ENCODE results near the gene PRDX2. TPM values are rescaled to one million over a fixed set of nuclear protein-coding genes. Genes with fewer than 3 reads are reported as not detected.
A peak's percentile ranks its signal among the peaks of the same experiment; 100 is the strongest.

Gene PRDX2
- total RNA-seq, 1 donor from 2014 or later: 497 TPM

DNA sequence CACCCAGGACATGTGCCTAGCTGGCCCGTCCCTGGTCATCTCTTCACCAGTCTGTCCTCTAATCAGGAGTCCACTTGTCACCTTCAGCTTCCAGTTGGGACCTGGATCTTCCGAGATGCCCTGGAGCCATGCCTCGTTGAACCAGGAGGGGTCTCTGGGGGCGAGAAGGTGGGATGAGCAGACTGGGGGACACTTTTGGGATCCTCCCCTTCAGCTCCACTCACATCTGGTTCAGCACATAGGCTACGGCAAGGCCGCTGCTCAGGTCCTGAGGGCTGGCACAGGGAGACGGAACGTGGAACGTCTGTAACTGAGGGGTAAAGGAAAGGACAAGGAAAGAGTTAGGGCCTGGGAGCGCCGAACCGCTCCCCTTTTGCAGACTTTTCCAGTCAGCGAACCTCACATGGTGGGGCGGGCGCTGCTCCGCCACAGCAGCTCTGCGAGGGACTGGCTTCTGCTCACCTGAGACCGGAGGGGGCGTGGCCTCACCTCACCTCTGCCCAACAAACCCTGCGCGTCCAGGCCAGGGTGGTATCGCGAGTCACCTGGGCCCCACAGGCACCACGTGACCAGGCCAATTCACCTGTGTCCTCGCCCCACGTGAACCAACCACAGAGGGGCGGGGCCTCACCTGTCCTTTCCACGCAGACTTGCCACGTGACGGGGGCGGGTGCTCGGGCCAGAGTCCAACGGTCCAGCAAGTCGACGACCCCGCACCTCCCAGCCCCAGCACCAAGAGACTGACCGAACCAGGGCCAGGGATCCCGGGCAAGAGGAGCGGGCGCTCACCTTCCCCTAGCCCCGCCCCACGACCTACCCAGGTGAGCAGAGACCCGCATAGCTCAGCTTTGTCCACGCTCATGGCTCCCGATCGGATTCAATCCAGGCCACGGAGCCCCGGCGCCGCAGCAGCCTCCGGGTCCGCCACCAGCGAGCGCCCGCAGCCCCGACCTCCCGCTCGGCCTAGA is 26.7 kb downstream of the PRDX2 start, which contains the start of gene HOOK2:
HOOK2 (minus strand) TSS at position 965 of the 968 bp plus-strand sequence; CDS start at position 862, 103 bp downstream.
- peak within 1 kb of the TSS; percentile 86 for H3K27ac Mint-ChIP-seq
- H3K9me3 Mint-ChIP-seq: no peaks in the 10 kb centered on the region
- TF ChIP-seq, protein P1, sequence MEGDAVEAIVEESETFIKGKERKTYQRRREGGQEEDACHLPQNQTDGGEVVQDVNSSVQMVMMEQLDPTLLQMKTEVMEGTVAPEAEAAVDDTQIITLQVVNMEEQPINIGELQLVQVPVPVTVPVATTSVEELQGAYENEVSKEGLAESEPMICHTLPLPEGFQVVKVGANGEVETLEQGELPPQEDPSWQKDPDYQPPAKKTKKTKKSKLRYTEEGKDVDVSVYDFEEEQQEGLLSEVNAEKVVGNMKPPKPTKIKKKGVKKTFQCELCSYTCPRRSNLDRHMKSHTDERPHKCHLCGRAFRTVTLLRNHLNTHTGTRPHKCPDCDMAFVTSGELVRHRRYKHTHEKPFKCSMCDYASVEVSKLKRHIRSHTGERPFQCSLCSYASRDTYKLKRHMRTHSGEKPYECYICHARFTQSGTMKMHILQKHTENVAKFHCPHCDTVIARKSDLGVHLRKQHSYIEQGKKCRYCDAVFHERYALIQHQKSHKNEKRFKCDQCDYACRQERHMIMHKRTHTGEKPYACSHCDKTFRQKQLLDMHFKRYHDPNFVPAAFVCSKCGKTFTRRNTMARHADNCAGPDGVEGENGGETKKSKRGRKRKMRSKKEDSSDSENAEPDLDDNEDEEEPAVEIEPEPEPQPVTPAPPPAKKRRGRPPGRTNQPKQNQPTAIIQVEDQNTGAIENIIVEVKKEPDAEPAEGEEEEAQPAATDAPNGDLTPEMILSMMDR (conservative IDR thresholded peaks at IDR 0.05): no peak
- H3K27me3 Mint-ChIP-seq: peaks cover 5% of the 10 kb centered on the region
- H3K4me1 Mint-ChIP-seq (ENCODE audit: unreplicated experiment): peaks cover 19% of the 10 kb centered on the region
- H3K36me3 Mint-ChIP-seq: no peaks in the 10 kb centered on the region
- H3K4me3 Mint-ChIP-seq: peak within 1 kb of the TSS; percentile 91
- peak; percentile 88 for DNase-seq (ENCODE audit: extremely low spot score, unreplicated experiment)

DNA sequence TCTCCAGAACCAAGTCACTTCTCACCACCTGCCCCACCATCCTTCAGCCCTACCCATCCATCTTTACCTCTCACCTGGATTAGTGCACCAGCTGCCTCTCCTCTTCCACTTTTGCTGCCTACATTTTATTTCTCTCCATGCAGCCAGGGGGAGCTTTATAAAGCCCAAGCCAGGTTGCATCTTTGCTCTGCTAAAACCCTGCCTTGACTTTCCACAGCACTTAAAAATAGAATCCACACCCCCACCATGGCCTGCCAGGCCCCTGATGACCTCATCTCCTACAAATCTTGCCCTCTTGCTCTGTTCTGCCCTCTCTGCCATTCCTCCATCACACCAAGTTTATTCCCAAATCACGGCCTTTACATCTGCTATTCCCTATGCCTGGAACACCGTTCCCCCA is 28.0 kb downstream of the PRDX2 start:
- Mint-ChIP-seq H3K9me3 (no peaks in the 10 kb centered on the region), H3K27me3 (peaks cover 3% of the 10 kb centered on the region), H3K4me3 (peak overlapping the region; percentile 69), H3K4me1 (ENCODE audit: unreplicated experiment) (peaks cover 10% of the 10 kb centered on the region), H3K27ac (peak overlapping the region; percentile 39), H3K36me3 (no peaks in the 10 kb centered on the region)
- no peak for DNase-seq (ENCODE audit: extremely low spot score, unreplicated experiment)
- TF ChIP-seq, protein P1 (conservative IDR thresholded peaks at IDR 0.05): no peak

DNA sequence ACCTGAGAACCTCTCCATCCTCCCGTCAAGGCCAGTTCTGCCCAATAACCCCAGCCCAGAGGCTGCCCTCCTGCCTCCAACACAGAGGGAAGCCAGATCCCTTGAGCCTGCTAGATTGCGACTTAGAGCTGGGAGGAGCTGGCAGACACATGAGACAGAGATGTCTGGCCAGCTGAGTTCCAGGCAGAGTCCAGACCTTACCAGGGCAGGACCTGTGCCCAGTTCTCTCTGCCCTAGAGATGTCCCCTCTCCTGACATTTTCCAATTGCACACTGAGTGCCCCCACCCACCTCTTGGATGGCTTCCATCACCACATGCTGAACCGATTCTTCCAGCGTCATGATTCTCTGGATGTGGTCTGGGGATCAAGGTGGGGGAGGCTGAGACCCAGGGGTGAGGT is 29.3 kb downstream of the PRDX2 start:
- Mint-ChIP-seq H3K4me3 (no peak overlapping the region), H3K4me1 (ENCODE audit: unreplicated experiment) (peaks cover 6% of the 10 kb centered on the region), H3K27ac (no peak overlapping the region), H3K27me3 (no peaks in the 10 kb centered on the region), H3K36me3 (no peaks in the 10 kb centered on the region), H3K9me3 (no peaks in the 10 kb centered on the region)
- TF ChIP-seq, protein P1 (conservative IDR thresholded peaks at IDR 0.05): no peak
- no peak for DNase-seq (ENCODE audit: extremely low spot score, unreplicated experiment)

DNA sequence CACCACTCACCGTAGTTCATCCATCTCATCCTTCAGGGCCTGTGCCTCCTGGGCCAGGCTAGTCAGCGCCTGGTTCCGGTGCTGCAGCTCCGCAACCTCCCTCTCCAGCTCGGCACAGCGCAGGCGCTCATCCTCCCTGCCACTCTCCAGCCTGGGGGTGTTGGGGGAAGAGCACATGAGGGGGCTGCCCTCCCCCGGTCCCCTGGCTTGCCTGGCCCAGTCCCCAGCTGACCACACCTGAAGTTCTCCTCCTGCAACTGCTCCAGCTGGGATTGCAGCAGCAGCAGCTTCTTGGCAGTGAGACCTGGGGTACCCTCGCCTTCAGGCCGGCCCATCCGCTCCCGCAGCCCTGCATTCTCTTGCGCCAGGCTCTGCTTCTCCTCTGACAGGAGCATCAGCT is 30.7 kb downstream of the PRDX2 start:
- H3K9me3 Mint-ChIP-seq: no peaks in the 10 kb centered on the region
- no peak for DNase-seq (ENCODE audit: extremely low spot score, unreplicated experiment)
- TF ChIP-seq, protein P1 (conservative IDR thresholded peaks at IDR 0.05): no peak
- H3K27me3 Mint-ChIP-seq: no peaks in the 10 kb centered on the region
- H3K4me3 Mint-ChIP-seq: no peak overlapping the region
- no peak overlapping the region for H3K27ac Mint-ChIP-seq
- no peaks in the 10 kb centered on the region for H3K36me3 Mint-ChIP-seq
- peaks cover 6% of the 10 kb centered on the region for H3K4me1 Mint-ChIP-seq (ENCODE audit: unreplicated experiment)

DNA sequence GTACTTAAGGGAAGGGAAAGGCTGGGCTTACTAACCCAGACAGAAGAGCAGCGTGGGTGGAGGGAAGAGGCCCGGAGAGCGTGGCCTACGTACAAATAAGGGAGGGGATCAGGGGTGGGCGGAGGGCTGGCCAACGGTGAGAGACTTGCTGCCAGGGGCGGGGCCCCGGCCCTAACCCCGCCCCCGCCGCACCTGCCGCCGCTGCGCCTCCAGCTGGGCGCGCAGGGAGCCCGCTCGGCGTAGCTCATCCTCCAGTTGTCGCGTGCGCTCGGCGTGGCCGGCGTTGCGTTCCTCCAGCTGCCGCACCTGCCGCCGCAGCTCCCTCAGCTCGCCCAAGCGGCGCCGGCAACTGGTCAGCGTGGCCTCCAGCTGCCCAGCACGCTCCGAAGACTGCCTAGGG is 31.9 kb downstream of the PRDX2 start:
- DNase-seq (ENCODE audit: extremely low spot score, unreplicated experiment): peak; percentile 74
- Mint-ChIP-seq H3K4me3 (no peak overlapping the region), H3K36me3 (no peaks in the 10 kb centered on the region), H3K27me3 (no peaks in the 10 kb centered on the region), H3K27ac (peak overlapping the region; percentile 51), H3K9me3 (no peaks in the 10 kb centered on the region), H3K4me1 (ENCODE audit: unreplicated experiment) (peaks cover 6% of the 10 kb centered on the region)
- TF ChIP-seq, protein P1 (conservative IDR thresholded peaks at IDR 0.05): no peak
